Measurements from ENCODE around the gene ULK1.
"Not testable (repeated sequence)": the region's sequence is repeated elsewhere in the genome, so short reads cannot be mapped to it uniquely, and the experiment has no call there.

Gene ULK1

GRCh38 chr12:131947482-131948027 lies 53.1 kb downstream of the ULK1 start:
- no peak for DNase-seq

GRCh38 chr12:131948166-131948712 lies 53.8 kb downstream of the ULK1 start:
- DNase-seq: no peak

- not testable (repeated sequence) for DNase-seq
Measured at GRCh38 chr12:131948713-131949430, 54.5 kb downstream of the ULK1 start.

- peak; percentile 91 for DNase-seq
Measured at GRCh38 chr12:131949431-131950181, 55.2 kb downstream of the ULK1 start, which contains the start of gene EP400. Gene EP400 (plus strand): TSS chr12:131949942. CDS start chr12:131960620, 10,678 bp downstream.

- DNase-seq: no peak
Measured at GRCh38 chr12:131950182-131950913, 55.9 kb downstream of the ULK1 start.

- DNase-seq: not testable (repeated sequence)
Measured at GRCh38 chr12:131953810-131954209, 59.4 kb downstream of the ULK1 start.

GRCh38 chr12:131954460-131954859 lies 60.0 kb downstream of the ULK1 start:
- DNase-seq: not testable (repeated sequence)

- DNase-seq: no peak
Measured at GRCh38 chr12:131959116-131959515, 64.7 kb downstream of the ULK1 start.

GRCh38 chr12:131959641-131960589 lies 65.5 kb downstream of the ULK1 start:
- DNase-seq: no peak

- not testable (repeated sequence) for DNase-seq
Measured at GRCh38 chr12:131960590-131961325, 66.3 kb downstream of the ULK1 start.

- not testable (repeated sequence) for DNase-seq
Measured at GRCh38 chr12:131961328-131961727, 66.9 kb downstream of the ULK1 start.

- no peak for DNase-seq
Measured at GRCh38 chr12:131962069-131962468, 67.6 kb downstream of the ULK1 start.

GRCh38 chr12:131963381-131963780 lies 69.0 kb downstream of the ULK1 start:
- no peak for DNase-seq

GRCh38 chr12:131965073-131965472 lies 70.7 kb downstream of the ULK1 start:
- DNase-seq: no peak

GRCh38 chr12:131971226-131971625 lies 76.8 kb downstream of the ULK1 start:
- no peak for DNase-seq
